Parathyroid adenoma (tissue), 2 donors: ENCODE data around the gene HSP90AB1.

Experiments used
- H2AFZ ChIP-seq: fragments of 300-600 bp; sonication (generic); one replicate; pipeline ENCODE4 v1.7.0; 2017; ENCODE audit warnings: antibody characterized with exemption, mild to moderate bottlenecking
- H3K27ac ChIP-seq: fragments of 300-600 bp; sonication (generic); one replicate; pipeline ENCODE4 v1.7.0; 2017
- H3K27me3 ChIP-seq: fragments of 300-600 bp; sonication (generic); one replicate; pipeline ENCODE4 v1.7.0; 2017; ENCODE audit warnings: low read length; ENCODE audit not compliant: control insufficient read depth, insufficient read depth
- H3K36me3 ChIP-seq: fragments of 300-600 bp; sonication (generic); one replicate; pipeline ENCODE4 v1.7.0; 2017; ENCODE audit warnings: low read length; ENCODE audit not compliant: control insufficient read depth, insufficient read depth
- H3K4me1 ChIP-seq: fragments of 300-600 bp; sonication (generic); one replicate; pipeline ENCODE4 v1.7.0; 2017; ENCODE audit warnings: control low read depth
- H3K4me2 ChIP-seq: fragments of 300-600 bp; sonication (generic); one replicate; pipeline ENCODE4 v1.7.0; 2017; ENCODE audit warnings: low read length
- H3K4me3 ChIP-seq: fragments of 300-600 bp; sonication (generic); one replicate; pipeline ENCODE4 v1.7.0; 2017; ENCODE audit warnings: low read depth, low read length
- H3K79me2 ChIP-seq: fragments of 300-600 bp; sonication (generic); one replicate; pipeline ENCODE4 v1.7.0; 2017; ENCODE audit warnings: control low read depth
- H3K9ac ChIP-seq: fragments of 300-600 bp; sonication (generic); one replicate; pipeline ENCODE4 v1.7.0; 2017; ENCODE audit warnings: mild to moderate bottlenecking
- H3K9me3 ChIP-seq: fragments of 300-600 bp; sonication (generic); one replicate; pipeline ENCODE4 v1.7.0; 2017; ENCODE audit warnings: low read length; ENCODE audit not compliant: control insufficient read depth
- TF ChIP-seq, protein P1 (sequence below): fragments of 300-600 bp; sonication (generic); IDR thresholded peaks from one replicate; pipeline ENCODE4 v1.7.0; 2017; ENCODE audit warnings: antibody characterized with exemption, mild to moderate bottlenecking
- donor health status: primary hyperparathyroidism.

HSP90AB1 gene

DNA sequence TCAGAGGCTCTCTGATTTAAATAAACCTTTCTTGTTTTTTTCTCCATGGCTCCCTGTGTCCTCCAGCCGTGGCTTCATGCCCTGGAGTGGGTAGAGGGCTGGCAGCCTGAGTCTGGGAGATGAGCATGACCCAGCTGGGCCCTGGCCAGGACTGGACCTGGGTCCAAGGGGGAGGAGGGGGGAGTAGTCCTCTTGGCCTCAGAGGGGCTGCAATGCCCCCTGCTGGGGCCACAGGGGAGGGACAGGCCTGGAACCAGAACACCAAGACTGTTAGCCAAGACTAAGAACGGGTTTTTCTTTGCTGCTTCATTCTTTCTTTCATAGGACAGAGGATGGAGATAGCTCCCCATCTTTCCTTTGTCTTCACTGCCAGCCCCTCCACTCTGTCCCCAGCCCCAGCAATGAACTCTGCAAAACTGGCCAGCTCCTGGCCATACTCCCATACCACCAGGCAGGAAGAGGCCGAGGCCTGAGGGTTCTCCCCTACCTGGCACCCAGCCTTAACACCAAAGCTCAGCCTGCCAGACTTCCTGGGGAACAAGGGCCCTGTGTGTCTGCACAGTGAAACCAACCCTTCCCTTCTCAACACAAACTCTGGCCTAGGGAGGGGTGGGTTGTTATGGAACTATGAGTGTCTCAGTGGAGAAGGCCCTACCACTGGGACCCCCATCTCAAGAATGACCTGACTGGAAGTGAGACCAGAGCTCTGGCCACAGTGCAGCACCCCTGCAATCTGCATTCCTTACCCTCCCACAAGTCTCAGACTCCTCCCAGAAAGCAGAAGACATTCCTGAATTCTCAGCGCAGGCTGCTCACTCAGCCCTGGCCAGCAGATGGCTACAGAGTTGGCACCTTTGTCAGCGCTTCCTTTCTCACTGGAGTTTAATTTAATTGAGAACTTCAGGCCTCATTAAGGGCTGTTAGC is 12.5 kb upstream of the HSP90AB1 start:
- H3K9me3 ChIP-seq = no peaks in the 10 kb centered on the region
- H3K27me3 ChIP-seq = no peaks in the 10 kb centered on the region
- no peak overlapping the region for H3K9ac ChIP-seq
- TF ChIP-seq, protein P1, sequence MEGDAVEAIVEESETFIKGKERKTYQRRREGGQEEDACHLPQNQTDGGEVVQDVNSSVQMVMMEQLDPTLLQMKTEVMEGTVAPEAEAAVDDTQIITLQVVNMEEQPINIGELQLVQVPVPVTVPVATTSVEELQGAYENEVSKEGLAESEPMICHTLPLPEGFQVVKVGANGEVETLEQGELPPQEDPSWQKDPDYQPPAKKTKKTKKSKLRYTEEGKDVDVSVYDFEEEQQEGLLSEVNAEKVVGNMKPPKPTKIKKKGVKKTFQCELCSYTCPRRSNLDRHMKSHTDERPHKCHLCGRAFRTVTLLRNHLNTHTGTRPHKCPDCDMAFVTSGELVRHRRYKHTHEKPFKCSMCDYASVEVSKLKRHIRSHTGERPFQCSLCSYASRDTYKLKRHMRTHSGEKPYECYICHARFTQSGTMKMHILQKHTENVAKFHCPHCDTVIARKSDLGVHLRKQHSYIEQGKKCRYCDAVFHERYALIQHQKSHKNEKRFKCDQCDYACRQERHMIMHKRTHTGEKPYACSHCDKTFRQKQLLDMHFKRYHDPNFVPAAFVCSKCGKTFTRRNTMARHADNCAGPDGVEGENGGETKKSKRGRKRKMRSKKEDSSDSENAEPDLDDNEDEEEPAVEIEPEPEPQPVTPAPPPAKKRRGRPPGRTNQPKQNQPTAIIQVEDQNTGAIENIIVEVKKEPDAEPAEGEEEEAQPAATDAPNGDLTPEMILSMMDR = peak; percentile 71
- H3K4me2 ChIP-seq = no peak overlapping the region
- peaks cover 30% of the 10 kb centered on the region for H3K4me1 ChIP-seq
- no peak overlapping the region for H3K4me3 ChIP-seq
- H3K36me3 ChIP-seq = no peaks in the 10 kb centered on the region
- H3K27ac ChIP-seq = peak overlapping the region; percentile 57
- no peaks in the 10 kb centered on the region for H3K79me2 ChIP-seq
- H2AFZ ChIP-seq = peak overlapping the region; percentile 75

DNA sequence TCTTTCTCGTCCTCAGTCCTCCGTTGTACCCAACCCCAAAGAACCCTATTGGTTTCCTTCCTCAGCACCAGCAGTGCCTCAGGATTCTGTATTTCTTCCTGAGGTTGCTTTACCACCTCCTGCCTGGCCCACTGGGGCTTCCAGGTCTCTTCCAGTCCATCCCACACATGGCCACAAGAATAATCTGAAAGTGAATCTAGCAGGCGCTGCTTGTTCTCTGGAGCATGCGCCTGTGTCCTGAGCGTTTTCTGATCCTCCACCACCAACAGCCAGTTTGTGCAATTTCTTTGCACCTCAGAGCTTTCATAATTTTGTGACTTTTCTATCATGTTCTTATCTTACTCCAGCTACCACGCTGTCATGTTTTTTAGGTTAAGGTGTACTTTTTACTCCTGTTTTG is 11.6 kb upstream of the HSP90AB1 start:
- Histone ChIP-seq H3K9ac (no peak overlapping the region), H3K36me3 (no peaks in the 10 kb centered on the region), H3K27ac (peak overlapping the region; percentile 57), H3K79me2 (no peaks in the 10 kb centered on the region), H3K4me2 (no peak overlapping the region), H3K4me1 (peaks cover 30% of the 10 kb centered on the region), H3K9me3 (no peaks in the 10 kb centered on the region), H2AFZ (peak overlapping the region; percentile 75), H3K27me3 (no peaks in the 10 kb centered on the region), H3K4me3 (no peak overlapping the region)
- TF ChIP-seq, protein P1 = no peak

DNA sequence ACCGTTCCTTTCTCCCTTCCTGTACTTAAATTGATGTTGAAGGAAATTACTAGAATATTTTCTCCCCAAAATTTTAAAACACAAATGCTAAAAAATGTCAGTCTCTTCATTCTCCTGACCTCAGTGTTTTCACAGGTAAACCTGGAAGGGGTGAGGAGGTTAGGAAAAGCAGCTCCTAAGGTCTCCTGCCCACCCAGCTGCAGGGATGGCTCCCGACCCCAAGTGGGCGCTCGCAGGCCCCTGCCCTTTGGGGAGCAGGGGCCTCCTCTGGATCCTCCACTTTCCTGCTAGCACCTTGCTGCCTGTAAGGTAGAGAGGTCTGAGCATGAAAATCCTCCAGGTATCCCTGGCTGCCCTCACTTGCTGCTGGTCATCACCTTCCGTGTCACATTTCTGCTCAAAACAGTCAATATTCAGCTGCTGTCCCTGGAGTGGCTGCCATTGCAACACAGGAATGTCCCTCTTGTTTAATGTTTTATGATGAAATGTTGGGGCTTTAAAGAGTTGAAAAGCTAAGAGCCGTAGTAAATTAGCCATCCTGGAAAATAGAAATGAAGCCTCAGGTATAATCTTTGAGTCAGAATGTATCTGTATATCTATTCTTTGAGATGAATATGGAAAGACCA is 10.9 kb upstream of the HSP90AB1 start:
- Histone ChIP-seq H3K4me2 (no peak overlapping the region), H3K79me2 (no peaks in the 10 kb centered on the region), H3K9ac (no peak overlapping the region), H2AFZ (no peak overlapping the region), H3K4me1 (peaks cover 30% of the 10 kb centered on the region), H3K27me3 (no peaks in the 10 kb centered on the region), H3K4me3 (no peak overlapping the region), H3K27ac (no peak overlapping the region), H3K36me3 (no peaks in the 10 kb centered on the region), H3K9me3 (no peaks in the 10 kb centered on the region)
- TF ChIP-seq, protein P1 = no peak

DNA sequence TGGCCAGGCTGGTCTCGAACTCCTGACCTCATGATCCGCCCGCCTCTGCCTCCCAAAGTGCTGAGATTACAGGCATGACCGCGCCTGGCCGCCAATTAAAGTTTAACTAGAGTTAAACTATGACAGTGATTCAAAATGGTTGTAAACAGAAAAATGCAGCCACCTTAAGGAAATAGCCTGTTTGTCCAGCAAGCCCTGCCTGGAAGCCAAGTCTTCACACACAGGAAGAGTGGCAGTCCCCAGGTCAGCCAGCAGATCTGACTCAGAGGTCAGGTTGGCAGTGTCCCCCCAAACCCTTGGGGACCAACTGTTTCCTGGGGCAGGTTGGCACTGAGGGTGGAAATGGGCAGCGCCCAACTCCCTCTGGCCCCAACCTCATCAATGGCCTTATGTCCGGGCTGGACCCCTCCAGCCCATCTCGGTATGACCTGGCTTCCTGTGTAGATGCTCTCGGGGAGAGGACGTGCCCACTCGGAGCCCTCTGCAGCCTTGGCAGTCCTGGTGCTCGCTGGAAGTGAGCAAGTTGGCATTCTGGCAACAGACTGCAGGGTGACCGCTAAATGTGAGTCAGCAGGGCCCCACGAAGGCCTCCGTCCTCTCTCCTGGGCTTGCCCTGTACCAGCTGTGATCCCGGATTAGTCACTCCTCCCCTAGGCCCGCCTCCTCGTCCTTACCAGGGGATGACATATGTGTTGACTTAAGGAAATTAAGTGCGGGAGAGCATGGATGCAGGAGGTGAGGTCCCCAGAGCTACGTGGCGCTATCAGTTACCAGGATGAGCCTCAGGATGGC is 9.7 kb upstream of the HSP90AB1 start:
- Histone ChIP-seq H3K9ac (peak overlapping the region; percentile 64), H3K4me1 (peaks cover 30% of the 10 kb centered on the region)

More for the DNA sequence above, 9.7 kb upstream of the HSP90AB1 start:
- Histone ChIP-seq H3K27me3 (no peaks in the 10 kb centered on the region), H3K27ac (peak overlapping the region; percentile 89), H3K79me2 (no peaks in the 10 kb centered on the region), H3K9me3 (no peaks in the 10 kb centered on the region), H3K4me3 (peak overlapping the region; percentile 75), H3K36me3 (no peaks in the 10 kb centered on the region), H3K4me2 (peak overlapping the region; percentile 87), H2AFZ (peak overlapping the region; percentile 100)
- TF ChIP-seq, protein P1 = no peak
